ENCODE measurements around the gene CUEDC1.

Gene CUEDC1

DNA sequence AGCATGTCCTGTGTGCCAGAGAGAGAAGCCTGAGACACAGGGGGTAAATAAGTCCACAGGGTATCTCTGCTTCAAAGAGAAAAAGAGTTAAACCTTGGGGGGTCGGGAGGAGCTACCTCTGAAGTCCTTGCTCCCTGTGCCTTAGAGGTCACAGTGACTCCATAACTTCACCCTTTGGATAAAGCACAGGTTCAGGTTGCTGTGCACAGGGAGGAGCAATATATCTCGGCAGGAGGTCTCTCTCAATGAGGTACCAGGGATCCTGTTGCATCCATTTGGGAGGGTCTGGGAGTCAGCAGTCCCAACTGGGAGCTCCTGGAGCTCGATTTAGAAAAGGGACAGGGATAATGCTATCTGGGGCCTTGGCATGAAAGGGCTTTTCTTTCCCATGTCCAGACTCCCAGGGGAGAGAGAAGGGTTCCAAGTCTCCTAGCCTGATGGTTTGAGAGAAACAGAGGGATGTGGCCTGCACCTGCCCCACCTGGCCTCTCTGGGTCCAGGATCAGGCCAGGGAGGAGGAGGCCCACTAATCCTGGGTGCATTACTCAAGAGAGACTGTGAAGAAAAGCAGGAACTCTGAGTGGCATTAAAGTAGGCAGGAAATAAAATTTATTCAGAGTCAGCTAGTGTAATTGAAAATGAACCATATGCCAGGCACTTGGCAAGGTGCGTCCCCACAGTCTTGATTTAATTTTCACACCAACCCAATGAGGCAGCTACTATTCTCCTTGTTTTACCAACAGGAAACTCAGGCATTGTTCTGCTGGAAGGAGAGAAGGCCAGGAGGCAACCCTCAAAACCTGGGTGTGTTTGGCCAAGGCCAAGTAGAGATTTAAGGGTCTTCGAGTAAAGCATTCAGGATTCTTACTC lies 40.7 kb downstream of the CUEDC1 start:
- DNase-seq, result no peak

DNA sequence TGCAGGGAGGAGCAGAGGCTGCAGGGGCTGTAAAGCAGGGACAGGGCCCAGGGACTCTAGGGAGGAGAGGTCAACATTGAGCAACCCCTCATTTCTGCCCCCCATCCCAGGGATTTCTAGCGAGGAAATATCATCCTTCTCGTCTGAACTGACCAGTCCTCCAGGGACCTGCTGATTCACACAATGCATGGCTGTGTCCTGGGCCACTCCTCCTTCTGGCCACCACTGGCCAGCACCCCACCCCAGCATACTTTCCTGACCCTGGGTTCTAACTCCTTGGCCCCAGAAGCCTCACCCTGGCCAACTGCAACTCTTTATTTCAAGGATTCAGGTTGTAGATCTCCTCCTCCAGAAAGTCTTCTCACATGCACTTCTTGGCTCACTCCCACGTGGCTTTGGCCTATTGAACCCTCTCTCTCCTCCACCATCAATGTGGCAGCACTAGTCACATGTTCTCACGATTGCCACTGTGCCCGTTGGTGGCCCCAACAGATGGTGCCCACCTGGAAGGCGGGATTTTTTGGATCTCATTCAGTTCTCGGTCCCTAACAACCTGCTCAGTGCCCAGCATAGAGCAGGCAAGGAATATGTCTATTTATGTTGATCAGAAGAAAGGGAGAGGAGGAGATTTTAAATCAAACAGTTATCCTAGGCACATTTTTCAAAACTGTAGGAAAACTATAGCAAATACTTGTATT lies 41.5 kb downstream of the CUEDC1 start:
- no peak for DNase-seq

DNA sequence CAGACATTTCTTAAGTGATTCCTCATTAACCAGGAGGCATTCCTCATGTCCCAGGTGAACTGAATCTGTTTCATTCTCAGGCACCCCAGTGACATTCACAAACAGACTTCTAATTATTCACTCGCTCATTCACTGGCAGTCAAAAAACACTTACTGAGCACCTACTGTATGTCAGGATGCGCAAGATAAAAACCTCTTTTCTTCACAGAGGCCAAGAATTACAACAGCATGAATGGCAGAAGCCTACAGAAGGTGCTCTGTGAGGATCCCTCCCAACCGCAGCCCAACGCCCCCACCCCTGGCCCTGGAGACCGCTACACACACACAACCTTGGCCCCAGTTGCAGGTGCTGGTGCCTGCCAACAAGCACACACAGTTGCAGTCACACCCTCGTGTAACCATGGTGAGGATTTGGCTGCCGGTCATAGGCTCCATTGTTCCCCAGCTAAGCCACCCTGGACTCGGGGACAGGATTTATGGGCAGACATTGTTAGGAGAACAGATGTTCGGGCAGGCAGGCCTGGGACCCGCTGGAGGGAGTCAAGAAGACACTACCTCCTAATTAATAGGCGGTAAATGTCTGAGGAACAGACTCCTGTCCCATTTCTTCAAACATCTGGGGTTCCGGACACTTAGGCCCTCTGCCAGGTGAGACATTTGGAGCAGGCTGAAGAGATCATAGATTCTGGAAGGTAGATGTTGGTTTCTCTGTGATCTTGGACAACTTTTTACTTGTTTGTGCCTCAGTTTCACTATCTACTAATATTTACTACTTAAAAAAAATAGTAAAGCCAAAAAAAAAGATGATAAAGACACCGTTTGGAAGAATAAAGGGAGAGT lies 43.2 kb downstream of the CUEDC1 start:
- DNase-seq, result no peak

DNA sequence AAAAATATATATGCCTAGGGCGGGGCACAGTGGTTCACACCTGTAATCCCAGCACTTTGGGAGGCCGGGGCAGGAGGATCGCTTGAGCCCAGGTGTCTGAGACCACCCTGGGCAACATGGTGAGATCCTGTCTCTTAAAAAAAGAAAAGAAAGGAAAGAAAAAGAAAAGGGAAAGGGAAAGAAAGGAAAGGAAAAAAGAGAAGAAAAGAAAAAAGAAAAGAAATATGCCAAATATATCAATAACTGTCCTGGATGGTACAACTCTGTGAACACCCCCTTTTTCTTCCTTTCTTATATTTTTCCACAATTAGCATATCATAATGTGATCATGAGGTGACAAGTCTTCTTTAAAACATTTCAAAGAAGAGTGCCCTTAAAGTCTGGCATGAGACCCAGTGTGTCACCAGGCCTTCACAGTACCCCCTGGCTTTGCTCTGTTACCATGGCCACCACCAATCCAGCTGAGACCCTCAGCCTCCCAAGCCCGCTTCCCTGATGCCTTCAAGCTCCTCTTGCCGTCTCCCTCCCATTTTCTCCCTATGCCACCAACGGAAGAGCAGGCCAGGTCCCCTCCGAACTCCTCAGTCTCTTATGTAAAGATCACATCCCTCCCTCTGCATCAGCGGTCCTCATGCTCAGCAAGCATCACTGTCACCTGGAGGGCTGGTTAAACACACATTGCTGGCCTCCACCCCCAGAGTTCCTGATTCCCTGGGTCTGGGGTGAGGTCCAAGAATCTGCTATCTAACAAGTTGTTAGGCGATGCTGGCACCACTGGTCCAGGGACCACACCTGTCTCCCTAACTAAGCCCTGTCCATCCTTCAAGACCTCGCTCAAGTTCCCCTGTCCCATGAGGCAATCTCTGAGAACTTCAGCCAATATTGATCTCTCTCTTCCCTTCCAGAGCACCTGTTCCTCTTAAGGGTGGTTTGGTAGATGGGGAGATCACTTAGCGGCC lies 44.5 kb downstream of the CUEDC1 start:
- no peak for DNase-seq

DNA sequence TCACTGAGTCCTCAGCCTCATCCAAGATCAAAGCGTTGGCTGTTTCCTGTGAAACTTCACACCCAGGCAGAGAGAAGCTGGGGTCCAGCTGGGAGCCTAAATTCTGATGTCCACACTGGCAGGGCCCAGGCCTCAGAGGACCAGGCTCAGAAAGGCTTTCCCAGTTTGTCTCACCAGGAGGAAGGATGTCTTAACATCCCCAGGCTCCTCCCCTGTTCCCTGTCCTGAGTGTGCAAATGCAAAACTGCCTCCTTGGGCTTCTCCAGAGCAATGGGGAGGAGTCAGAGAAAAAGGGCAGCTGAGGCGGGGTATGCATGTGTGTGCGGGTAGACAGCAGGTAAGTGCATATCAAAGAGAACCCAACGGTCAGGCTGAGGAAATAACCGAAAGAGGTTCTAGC lies 45.7 kb downstream of the CUEDC1 start:
- no peak for DNase-seq

DNA sequence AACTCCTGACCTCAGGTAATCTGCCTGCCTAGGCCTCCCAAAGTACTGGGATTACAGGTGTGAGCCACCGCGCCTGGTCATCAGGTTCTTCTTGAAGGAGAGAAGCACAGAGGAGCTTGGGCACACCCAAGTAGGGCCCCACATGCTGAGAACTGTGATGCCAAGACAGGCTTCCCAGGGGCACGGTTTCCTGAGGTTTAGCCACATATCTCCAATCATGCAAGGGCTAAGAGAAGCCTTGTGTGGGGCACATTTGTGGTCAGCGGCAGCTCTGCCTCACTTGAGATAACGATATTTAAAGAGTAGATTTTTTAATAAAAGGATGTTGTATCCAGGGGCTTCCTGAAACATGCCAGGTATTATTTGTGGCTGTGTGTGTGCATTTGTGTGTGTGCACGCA lies 46.9 kb downstream of the CUEDC1 start:
- DNase-seq, result no peak

DNA sequence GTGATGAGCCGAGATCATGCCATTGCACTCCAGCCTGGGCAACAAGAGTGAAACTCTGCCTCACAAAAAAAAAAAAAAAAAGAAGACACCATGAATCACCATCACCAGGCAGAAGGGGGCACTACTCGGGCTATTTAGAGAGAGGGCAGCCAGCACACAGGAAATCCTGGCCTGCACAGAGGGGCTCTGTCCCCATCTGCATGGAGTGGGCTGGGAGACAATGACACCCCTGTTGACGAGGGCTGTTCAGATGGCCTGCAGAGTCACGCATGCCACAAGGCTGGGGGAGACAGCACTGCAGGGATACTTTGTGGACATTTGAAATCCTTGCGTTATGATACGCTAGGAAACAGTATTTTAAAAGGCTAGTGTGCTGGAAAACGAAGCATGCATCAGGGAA lies 48.3 kb downstream of the CUEDC1 start:
- no peak for DNase-seq

DNA sequence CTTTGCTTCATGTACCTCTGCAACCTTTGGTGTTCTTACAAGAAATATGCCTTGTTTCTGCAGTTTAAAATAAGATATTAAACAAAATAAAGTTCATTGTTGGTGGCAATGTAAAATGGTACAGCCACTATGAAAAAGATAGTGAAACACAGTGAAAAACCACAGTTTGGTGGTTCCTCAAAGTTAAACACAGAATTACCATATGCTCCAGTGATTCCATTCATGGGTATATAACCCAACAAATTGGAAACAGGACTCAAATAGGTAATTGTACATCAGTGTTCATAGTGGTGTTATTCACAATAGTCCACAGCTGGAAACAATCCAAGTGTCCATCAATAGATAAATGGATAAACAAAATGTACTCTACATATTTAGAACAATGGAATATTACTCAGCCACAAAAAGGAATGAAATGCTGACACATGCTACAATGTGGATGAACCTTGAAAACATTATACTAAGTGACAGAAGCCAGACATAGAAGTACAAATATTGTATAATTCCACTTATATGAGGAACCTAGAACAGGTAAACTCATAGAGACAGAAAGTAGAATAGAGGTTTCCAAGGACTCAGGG lies 49.2 kb downstream of the CUEDC1 start:
- no peak for DNase-seq

DNA sequence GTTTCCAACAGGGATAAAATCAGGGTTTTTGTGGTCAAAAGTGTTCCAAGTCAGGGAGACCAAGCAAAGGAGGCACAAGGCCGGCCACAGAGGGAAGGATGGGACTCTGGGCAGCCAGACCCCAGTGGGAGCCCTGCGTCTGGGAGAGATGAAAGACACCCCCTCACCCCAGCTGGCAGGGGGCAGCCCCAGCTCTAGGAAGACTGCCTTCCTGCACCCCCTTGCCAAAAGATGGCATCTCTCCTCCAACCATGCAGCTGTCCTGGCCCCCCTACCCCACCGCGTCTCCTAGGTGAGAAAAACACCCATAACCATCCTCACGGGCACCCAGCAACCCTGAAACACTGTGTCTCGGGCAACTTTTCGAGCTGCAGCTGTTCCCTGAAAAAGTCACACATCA lies 51.3 kb downstream of the CUEDC1 start:
- DNase-seq, result no peak

DNA sequence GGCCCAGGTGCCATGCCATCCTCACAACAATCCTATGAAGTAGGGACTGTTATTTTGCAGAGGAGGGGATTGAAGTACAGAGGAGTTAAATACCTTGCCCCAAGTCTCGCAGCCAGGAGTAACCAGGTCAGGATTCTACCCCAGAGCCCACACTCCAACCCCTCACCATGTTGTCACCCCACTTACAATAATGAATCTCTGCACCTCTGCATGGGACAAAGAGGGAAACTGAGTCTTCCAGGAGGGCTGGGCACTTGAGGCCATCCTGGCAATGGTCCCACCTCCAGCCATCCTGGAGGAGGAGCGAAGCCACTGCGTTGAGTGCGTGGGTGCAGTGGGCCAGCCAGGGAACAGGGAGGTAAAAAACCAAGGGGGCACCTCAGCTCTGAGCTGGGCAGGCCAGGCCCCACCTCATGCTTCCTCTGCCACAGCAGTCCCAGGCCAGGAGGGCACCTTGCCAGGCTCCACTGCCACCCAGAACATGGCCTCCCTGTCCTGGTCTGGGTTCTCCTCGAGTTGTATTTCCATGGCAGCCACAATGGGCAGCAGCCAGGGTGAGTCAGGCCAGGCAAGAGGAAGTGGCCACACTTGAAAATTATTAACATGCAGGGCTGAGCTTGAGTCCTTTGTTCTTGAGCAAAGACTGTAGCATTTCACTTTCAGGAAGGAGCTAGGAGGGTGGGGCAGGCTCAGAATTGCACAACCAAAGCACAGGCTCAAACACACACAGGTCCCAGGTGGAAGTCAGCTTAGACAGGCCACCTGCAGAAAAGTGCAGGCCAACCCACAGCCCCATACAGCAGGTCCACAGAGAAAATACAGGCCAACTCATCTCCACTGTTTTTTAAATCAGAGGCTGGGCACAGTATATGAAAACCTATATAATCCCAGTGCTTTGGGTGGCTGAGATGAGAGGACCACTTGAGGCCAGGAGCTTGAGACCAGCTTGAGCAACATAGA lies 52.1 kb downstream of the CUEDC1 start:
- no peak for DNase-seq

DNA sequence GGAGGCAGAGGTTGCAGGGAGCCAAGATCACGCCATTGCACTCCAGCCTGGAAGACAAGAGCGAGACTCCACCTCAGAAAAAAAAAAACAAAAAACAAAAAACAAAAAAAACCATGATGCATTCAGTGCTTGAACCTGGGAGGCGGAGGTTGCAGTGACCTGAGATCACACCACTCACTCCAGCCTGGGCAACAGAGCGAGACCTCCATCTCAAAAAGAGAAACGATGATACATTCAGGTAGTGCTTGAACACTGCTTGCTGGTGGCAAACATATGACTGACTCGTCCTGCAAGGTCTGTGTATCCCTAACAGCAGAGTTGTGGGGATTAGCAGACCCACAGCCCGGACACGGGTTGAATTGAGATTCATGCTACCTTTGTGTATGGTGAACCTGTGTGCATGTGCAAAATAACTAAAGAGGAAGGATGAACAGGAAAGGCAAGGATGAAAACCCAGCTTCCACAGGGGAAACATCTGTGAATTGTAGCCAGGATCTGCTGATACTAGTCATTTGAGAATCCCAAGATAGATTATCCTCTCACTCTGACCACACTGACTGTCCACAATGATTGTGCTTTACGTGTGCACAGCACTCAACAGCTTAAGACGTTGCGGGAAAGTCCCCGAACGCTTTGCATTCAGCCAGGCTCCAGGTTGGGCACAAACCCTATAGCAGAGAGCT lies 53.0 kb downstream of the CUEDC1 start:
- no peak for DNase-seq

DNA sequence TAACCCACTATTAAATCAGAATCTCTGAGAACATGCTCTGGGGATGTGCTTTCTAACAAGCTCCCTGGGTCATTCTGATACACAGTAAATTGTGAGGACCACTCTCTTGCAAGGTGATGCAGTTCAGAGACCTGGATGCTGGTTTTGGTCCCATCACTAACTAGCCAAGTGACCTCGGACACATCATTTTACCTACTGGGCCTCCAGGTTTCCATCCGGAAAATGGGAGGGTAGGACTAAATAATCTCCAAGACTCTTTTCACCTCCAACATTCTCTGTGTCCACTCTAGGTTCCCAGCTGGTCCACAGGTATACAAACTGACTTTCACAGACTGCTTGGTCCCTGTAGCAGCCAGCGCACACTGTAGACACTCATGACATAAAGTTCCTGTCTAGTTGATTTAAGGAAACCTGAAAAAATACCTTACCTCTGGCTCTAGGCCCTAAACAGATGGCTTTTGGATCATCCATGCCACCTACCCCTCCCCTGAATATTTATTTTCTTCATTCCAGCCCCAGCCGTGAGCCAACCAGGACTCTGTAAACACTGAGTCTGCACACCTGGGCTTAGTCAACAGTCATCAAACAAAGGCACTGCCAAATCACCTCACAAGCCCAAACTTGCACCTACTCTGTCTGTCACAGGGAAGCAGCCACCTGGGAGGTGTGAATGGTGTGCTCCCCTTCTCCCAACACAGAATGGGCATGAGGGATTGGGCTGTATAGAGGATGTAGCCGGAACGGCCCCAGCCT lies 54.0 kb downstream of the CUEDC1 start:
- DNase-seq, result no peak

DNA sequence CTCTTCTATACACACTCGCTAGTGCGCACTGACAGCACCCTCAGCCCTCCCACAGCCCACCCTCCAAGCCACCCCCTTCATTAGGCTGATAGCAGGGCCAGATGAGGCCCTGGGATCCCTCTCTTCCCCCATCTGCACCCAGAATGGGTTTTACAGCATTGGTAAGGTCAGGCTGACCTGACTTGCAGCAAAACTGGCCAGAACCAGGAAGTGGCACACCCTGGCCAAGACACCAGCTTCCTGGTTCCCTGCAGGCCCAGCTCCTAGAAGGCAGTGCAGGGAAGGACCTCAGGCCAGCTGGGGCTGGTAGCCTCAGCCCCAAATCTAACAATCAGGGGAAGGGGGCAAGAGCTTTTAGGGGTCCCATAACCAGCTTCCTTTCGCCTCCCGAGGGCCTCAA lies 55.4 kb downstream of the CUEDC1 start:
- no peak for DNase-seq

DNA sequence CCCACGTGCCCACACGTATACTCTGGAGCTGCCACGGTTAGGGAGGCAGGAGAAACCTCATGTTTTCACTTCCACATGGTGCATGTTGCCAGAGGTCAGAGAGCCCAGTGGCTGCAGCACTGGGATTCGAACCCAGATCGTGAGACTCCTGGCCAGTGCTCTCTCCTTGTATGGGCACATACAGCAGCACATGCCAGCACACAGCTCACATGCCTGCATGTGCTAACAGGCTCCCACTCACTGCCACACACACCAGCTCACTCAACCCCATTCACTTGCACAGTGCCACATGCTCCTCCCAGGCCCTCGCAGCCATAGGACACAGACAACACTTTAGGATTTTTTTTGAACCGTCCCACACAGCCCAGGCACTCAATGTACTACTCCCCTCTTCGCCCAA lies 55.8 kb downstream of the CUEDC1 start:
- DNase-seq, result no peak

DNA sequence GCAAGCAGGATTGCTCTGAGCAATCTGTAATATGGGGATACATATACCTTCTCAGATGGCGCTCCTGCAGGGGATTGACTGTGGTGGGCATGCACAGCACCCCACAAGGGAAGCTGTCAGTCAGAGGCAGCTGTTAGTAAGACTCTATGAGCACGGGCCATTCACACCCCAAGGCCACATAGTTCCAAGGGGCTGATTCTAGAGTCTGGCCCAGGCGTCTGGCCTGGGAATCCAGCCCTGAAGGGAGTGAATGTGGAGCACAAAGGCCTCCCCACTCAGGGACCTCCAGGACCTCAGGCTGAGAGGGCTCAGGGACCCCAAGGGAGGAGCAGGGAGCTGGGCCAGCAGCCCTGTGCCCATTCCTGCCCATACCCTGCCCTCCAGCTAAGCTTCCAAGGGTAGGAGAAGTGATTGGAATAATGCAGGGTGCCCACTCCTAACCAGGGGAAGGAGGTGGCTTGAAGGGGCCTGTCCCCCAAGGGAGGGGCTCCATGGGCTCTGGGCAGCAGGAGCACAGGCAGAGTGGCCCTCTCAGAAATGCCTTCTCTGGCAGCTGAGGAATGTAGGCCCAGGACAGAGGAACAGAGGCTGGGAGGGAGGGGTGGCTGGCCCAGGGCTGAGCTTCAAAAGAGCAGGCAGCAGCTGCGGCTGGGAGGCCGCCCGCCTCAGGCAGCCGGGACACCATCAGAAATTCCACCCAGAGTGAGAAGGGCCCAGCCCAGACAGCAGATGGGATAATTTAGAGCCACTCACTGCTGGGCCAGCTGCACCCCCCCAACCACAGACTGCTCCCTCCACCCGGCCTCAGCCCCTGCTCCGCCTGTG lies 56.5 kb downstream of the CUEDC1 start:
- DNase-seq, result no peak

DNA sequence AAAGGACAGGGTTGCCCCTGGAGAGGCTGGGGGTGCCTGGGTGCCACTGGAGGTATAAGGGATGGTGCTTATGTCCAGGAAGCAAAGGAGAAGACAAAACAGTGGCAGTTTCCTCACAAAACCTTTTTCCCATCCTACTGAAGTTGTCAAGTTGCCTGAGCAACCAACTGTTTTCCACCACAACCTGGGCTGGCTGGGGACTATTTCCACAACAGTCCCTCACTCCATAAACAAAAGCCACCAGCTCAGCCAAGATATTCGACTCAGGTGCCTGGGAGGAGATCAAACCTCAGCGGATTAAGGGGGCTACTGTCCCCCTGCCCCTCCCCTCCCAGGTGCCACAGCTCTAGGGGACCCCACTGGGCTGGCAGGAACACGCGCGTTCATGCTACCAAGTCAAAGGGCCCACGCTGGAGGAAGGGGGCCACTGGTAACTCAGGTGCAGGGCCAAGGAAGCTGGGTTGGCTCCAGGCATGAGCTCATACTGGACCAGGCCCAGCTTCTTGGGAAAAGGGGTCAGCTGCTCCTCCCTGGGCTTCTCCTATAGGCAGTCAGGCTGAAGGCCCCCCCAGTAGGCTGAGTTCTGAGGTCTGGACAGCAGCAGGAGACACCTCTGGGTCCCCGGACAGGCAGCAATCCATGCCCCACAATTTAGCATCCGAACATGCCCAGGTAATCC lies 59.7 kb downstream of the CUEDC1 start:
- no peak for DNase-seq

DNA sequence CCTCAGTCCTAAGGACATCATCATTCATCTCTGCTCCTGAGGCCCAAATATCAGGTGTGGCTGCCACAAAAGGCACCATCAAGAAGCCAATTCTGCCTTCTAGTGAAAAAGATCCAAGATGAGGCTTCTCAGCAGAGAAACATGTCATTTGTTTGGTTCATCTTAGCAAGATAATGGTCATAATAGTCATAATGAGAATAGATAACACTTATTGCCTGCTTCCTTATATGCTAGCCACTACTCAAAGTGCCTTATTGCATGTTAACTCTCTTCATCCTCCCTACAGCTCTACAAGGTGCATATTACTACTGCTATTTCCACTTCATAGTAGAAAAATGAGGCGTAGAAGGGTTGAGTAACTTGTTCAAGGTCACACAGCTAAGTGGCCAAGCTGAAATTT lies 60.4 kb downstream of the CUEDC1 start:
- no peak for DNase-seq

Measured in NCI-H2227 treated with DMSO at 0.1 percent for 48 hours (cell line).